A549 (cell line): ENCODE measurements around the gene SRRT.

Source experiments
- CEBPB ChIP-seq, 2 experiments: fragments of >200 bp in 1 of 2; sonication (Bioruptor Twin) in 1 of 2; formaldehyde crosslinking in 1 of 2; IDR thresholded peaks; 2 replicates each; pipeline ENCODE4 v1.6.1; 2012 to 2016
- CTCF ChIP-seq: fragments of >200 bp; sonication (Bioruptor Twin); formaldehyde crosslinking; IDR thresholded peaks from 3 replicates; pipeline ENCODE4 v1.5.1; 2016
- EP300 ChIP-seq, 2 experiments: fragments of >200 bp; sonication (Bioruptor Twin); formaldehyde crosslinking; IDR thresholded peaks; 2 replicates in 1 of 2; 3 replicates in 1 of 2; pipeline ENCODE4 v1.6.1; 2016 to 2017
- FOXS1 ChIP-seq: fragments of 250-450 bp; sonication (Bioruptor Pico); IDR thresholded peaks from 2 replicates; pipeline ENCODE4 v1.5.0; 2020; ENCODE audit warnings: mild to moderate bottlenecking, moderate library complexity
- HES2 ChIP-seq: fragments of >200 bp; sonication (Bioruptor Twin); formaldehyde crosslinking; IDR thresholded peaks from 2 replicates; pipeline ENCODE4 v1.6.1; 2016
- HOXA7 ChIP-seq: fragments of 250-450 bp; sonication (Bioruptor Pico); IDR thresholded peaks from 2 replicates; pipeline ENCODE4 v1.5.0; 2020; ENCODE audit warnings: mild to moderate bottlenecking, moderate library complexity
- JUN ChIP-seq, 2 experiments: fragments of >200 bp; sonication (Bioruptor Twin); formaldehyde crosslinking; IDR thresholded peaks; 2 replicates in 1 of 2; 3 replicates in 1 of 2; pipeline ENCODE4 v1.6.1; 2016 to 2017
- NR3C1 ChIP-seq: fragments of >200 bp; sonication (Bioruptor Twin); formaldehyde crosslinking; IDR thresholded peaks from 3 replicates; pipeline ENCODE4 v1.6.1; 2017
- POLR2A ChIP-seq: IDR thresholded peaks from 2 replicates; pipeline ENCODE4 v1.6.1; 2012; ENCODE audit warnings: mild to moderate bottlenecking, low read length
- RCOR1 ChIP-seq: fragments of 150-350 bp; IDR thresholded peaks from 2 replicates; pipeline ENCODE4 v1.6.1; 2014; ENCODE audit warnings: antibody characterized with exemption, low read length, low read depth
- REST ChIP-seq: fragments of 200-600 bp; sonication (generic); IDR thresholded peaks from 2 replicates; pipeline ENCODE4 v1.6.1; 2016; ENCODE audit warnings: antibody characterized with exemption, mild to moderate bottlenecking, moderate library complexity
- RFX5 ChIP-seq: fragments of 450-650 bp; IDR thresholded peaks from 2 replicates; pipeline ENCODE4 v1.7.1; 2014; ENCODE audit warnings: antibody characterized with exemption, mild to moderate bottlenecking, moderate library complexity

GRCh38 chr7:100888988-100889750 is 14.3 kb downstream of the SRRT start, which contains the start of gene UFSP1:
- TF ChIP-seq JUN (IDR thresholded peaks at IDR 0.05) (peak in 1 of 2 experiments; percentile 89; a peak in 2 of 5 replicates), CTCF (no peak), POLR2A (no peak), REST (no peak), HOXA7 (no peak), CEBPB (IDR thresholded peaks at IDR 0.05) (no peak), HES2 (no peak), EP300 (IDR thresholded peaks at IDR 0.05) (no peak), RFX5 (no peak), NR3C1 (no peak), FOXS1 (no peak), RCOR1 (no peak)
